GM18502 (cell line): ENCODE results near the gene MAD1L1.
A peak's percentile ranks its signal among the peaks of the same experiment; 100 is the strongest.

Experiments
- ATAC-seq: cut with Tn5 transposase; IDR thresholded peaks from one replicate; pipeline ENCODE4 v1.9.1; 2021; ENCODE audit warnings: mild to moderate bottlenecking; ENCODE audit not compliant: unreplicated experiment, poor library complexity

MAD1L1 gene

DNA sequence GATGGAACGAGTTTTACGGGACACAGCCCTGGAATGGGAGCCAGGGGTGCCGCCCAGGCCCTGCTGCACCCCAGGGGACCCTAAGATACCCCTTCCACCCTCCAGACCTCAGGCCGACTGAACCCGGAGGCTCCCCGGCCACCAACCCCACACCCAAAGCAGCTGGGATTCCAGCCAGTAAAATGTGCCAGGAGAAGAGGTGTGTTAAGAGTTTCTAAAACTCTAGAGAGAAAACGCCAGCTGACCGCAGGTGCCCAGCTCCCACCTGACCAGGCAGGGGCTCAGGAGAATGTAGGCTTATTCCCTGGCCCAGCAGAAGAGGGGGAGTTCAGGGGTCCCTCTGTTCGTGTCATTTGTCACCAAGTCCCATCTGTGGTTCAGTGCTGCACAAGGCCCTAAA lies 26.7 kb upstream of the MAD1L1 start:
- ATAC-seq = no peak

DNA sequence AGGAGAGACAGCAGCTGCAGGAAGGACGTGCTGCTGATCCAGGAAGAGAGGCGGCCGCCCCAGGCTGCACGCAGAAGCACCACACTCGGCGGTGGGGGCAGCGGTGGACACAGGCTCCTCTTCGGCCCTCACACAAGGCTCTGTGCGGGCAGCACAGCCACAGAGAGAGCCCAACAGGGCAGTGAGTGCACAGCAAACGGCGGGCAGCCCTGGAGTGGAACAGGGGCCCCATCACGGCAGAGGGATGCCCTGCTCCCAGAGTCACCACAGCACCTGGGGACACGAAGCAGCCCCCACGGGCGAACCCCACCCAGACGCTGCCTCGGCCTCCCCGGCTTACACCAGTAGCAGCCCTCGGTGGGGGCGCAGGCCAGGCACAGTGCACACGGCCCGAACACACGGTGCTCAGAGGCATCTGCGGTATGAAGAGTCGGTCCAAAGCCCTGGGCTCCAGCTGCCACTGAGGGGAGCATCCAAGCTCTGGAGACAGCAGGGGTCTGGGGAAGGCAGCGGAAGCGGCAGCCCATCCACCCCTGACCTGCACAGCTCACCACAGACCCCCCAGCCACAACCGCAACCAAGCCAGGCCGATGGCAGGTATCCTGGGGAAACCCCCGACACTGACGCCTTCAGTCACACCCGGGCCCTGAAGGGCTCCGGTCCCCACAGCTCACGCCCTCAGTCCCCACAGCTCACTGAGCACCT lies 26.1 kb upstream of the MAD1L1 start:
- ATAC-seq = peak; percentile 85

DNA sequence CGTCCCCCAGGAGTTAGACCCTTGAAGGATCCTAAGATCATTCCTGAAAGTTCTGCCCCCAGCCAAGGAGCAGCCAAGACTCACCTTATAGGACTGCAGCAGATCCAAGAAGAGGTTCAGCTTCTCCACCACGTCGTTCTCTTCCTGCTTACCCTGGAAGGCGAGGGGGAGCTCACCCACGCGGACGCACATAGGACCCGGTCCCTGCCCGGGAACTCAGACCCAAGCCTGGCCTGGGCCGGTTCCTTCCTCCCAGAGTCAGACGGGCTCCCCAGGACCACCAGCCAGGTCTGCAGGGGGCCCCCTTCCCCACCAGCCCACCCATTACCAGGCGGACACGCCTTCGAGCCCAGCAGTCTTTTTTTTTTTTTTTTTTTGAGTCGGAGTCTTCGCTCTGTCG lies 24.9 kb upstream of the MAD1L1 start:
- no peak for ATAC-seq

DNA sequence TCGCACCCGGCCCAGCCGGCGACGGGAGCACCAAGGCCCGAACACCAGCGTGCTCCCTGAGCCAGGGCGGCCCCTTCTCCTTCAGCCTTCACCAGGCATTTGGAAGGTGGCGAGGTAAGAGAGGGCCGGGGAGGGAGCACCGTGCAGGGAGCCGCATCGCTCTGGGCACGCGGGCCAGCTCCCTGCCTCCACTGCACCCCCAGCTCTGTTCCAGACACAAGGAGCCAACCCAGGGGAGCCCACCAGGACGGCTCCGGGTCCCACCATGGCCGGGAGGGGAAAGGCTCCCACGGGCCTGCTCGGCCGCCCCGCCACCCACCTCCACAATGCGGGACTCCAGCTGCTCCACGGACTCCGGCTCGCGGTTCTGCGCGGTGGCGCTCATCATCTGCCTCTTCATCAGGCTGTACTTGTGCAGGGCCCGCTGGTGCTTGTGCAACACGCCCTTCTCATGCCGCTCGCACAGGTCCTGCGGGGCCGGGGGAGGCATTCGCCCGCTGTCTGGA lies 24.4 kb upstream of the MAD1L1 start:
- no peak for ATAC-seq

DNA sequence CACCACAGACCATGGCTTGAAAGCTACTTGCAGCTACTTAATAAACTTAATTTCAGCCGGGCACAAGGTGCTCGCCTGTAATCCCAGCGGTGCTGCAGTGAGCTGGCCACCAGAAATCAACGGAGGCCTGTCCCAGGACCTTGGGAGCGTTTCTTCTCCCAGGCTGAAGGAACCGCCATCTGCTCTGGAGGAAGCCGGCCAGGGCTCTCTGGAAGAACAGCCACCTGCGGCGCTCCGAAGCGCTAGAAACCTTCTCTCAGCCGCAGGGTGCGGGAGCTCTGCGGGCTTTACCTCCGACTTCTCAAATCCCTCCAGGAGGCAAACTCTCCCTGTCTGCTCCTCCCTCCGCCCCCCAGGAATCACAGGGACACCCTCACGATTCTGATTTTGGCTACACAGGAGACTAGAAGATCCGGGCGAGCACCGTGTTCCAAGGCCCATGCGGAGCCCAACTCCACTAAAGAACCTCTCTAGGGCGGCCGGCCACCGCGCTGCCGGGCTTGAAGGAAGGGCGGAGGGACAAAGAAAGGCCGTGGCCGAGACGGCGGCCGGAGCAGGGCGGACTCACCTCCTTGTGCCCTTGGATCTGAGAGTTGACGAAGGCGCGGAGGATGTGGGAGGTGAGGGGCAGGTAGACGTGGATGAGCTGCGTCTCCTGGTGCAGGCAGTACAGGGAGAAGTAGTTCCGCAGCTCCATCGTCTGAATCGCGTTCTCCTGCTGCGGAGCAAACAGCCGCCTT lies 23.7 kb upstream of the MAD1L1 start:
- no peak for ATAC-seq

DNA sequence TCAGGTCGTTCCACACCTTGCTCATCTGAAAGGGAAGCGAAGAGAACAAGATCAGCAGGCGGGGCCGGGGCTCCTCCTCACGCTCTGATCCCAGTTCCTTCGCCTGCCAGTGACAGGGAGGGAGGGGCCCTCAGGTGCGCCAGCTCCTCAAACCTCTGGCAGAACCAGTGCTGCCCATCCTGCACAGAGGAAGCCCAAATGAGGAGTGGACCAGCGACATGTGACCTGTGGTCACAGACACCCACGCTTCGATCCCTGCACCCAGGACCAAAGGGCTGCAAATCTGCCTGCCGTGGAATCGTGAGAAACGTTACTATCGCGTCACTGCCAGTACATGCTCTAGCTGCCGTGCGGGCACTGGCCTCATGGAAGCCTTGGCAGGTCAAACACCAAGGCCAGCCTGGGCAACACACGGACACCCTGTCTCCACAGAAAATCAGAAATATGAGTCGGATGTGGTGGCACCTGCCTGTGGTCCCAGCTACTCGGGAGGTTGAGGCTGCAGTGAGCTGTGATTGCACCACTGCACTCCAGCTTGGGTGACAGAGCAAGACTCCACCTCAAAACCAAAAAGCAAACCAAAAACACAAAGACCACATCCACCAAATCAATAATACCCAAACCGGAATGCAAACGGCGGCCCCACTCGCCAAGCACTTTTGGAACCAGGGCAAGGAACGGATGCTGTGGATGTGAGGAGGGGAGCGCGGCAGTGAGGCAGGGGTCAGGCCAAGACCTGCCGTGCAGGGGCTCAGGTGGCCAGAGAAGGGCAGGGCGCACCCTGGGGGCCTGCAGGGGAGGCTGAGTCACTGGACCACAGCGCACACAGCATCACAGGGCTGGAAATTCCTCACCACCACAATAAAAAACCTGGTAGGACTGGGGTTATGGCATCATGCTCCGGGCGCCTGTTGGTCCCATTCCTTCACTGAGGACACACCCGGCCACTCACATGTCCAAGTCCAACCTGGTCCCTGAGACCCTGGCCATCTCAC lies 22.7 kb upstream of the MAD1L1 start:
- ATAC-seq = no peak

DNA sequence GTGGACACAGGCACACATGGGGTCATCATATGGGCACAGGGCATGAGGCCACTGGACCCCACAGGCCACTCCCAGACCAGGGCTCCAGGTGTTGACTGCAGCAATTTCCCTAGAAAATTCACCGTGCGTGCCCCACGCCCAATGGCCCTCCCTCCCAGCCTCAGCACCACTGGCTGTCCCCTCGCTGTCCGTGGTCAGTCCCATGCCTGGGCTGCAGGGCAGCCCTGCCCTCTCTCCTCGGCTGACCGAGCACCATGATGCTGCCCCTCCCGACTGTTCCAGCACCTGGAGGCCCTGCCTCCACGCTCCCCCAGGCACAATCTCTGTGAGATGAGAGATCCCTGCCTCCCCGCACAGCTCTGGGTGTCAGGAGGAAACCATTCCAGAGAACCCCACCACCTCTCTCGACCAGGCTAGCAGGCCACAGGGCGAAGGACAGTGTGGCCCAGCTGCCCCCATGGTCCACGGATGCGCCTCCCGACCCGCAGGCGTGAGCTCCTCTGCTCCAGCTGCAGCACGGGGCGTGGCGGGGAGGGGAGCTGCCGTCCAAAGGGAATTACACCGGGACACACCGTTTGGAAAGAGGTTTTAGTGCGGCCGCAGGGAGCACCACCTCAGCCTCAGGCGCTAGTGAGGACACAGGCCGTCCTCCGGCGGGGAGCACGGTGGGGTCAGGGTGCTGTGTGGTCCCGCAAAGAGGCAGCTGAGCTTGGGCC lies 21.8 kb upstream of the MAD1L1 start:
- no peak for ATAC-seq

DNA sequence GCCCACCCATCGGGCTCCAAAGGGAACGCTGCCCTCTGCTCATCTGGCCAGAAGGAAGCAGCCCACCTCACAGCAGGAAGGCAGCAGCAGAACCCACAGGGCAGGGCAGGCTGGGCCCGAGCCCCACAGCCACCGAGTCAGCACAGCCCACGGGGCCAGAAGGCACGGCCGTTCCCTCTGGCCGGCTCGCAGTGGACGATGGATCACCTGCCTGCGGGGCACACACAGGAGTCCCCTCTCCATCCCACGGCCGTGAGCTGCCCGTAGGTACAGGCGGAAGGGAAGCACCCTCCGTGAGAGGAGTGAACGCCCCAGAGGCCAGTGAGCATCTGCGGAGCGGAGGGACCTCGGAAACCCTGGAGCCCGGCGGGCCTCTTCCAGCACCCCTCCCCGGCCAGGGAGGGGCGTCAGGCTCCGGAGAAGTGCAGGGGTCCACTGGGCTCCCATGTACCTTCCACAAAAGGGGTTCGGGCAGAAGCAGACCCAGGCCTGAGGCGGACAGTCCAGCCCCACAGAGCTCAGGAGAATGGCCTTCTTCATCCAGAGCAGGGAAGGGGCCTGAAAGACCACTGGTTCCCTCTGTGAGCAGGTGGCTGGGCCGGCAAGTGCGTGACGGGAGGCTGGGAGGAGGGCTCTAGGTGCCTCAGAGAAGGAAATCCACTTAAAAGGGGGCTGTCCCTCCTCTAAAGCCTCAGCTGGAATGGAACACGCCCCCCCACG lies 20.9 kb upstream of the MAD1L1 start:
- no peak for ATAC-seq

DNA sequence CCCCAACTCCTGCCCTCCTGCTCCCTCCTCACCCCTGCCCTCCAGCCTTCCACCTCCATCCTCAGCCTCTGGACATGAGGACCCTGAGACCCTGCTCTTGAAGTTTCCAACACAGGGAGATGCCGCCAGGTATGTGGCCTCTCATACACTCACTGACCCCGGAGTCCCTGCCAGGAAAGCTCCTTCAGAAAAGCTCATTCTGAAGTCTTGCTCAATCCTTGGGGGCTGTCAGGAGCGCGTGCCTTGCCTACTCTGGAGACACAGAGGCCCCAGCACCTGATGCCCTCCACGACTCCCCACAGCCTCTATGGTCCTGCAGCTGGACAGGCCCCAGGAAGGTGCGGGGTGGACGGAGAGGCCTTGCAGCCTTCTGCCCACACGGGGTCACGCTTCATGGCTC lies 20.3 kb upstream of the MAD1L1 start:
- no peak for ATAC-seq

DNA sequence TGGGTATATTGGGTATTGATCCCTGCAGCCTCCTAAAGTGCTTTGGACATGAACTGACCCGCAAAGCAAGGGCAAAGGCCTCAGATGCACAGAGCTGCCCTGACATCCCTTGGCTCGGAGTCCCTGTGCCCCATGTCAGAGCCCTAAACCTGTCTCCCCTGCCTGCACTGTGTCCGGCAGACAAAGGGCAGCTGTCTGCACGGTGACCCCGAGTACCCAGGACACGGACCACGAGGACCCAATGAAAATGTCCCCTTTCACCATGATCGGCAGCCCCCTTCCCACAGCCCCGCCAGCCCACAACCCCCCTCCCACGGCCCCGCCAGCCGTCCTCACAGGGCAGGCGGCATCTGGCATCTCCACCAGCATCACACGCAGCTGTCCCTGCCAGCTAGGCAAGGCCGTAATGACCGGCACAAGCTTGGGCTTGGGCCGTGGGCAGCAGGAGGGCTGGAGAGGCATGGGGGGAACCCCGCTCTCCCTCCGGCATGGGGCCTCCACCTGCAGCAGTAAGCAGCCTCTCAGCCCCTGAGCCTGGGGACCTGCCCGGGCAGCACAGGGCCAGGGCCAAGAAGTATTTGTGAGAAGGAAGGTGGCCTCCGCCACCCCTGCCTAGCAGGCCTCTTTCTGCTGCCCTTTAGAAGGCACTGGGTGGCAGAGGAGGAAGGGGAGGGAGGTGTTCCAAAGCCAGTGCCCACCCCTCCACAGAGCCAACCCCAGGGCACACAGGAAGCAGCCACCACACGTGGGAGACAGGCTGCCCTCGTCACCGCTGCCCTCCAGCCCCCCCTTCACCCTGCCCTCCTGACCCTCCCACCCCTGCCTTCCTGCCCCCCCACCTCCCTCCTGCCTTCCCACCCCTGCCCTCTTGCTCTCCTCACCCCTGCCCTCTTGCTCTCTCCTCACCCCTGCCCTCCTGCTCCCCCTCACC lies 19.4 kb upstream of the MAD1L1 start:
- no peak for ATAC-seq

DNA sequence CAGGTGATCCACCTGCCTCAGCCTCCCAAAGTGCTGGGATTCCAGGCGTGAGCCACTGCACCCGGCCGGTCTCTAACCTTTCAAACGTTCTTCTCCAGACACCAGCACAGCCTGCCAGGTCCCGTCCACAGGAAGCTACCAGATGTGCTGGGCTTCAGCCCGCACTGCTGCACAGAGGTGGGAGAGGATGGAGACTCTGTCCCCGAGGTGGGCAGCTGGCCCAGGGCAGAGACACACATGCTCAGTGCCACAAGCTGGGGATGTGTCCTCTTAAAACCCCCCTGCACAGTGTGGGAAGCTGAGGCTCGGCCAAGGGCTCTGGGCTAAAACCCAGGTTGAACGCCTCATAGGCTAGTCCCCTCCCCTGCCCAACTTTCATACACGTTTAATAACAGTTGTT lies 18.6 kb upstream of the MAD1L1 start:
- ATAC-seq = no peak

DNA sequence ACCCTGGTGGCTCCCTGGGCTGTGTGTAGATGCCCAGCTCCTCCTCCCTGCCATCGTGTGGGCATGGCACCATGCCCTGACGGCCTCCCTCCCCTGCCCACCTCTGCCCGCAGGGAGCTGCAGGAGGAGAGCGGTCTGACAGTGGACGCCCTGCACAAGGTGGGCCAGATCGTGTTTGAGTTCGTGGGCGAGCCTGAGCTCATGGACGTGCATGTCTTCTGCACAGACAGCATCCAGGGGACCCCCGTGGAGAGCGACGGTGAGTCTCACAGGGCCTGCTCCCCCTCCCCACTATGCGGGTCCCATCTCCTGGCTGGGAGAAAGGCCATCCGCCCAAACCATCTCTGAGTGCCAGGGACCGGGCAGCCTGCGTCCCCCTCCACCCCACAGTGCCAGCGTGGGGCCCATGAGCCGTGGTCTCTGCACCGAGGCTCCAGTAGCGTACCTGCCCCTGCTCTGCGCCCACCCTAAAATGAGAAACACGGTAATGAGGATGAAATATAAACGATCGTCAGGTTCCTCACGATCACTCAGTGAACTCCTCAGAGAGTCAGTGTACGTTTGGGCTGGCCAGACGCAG lies 17.1 kb upstream of the MAD1L1 start:
- no peak for ATAC-seq

DNA sequence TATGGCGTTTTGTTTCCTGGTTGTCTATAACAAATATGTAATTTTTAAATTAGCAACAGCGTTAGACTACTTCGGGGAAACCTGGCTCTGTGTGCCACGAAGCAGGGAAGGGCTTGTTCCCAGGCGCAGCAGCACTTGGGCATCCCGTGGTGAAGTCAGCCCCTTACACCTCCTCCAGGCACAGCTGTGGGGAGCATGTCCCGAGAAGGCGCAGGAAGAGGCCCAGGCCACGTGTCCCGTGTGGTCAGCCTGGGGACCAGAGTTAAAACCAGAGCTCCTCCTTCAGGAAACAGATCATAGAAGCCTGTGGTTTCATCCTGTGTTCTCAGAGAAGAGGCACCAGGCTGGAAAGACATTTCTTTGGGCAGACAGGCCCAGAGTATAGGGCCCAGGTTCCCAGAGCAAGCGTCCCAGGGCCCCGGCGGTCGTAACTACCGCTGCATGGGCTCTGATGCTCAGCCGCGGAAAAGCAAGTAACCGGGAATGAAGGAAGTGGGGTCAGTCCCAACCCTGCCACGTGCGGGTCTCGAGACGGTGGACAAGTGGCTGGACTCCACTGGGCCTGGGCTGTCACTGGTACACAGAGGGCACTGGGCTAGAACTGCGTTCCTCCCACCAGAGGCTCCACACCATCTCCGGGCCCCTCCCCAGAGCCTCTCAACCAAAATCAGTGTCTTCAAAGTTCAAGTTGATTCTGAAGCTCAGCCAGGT lies 16.4 kb upstream of the MAD1L1 start:
- ATAC-seq = no peak

DNA sequence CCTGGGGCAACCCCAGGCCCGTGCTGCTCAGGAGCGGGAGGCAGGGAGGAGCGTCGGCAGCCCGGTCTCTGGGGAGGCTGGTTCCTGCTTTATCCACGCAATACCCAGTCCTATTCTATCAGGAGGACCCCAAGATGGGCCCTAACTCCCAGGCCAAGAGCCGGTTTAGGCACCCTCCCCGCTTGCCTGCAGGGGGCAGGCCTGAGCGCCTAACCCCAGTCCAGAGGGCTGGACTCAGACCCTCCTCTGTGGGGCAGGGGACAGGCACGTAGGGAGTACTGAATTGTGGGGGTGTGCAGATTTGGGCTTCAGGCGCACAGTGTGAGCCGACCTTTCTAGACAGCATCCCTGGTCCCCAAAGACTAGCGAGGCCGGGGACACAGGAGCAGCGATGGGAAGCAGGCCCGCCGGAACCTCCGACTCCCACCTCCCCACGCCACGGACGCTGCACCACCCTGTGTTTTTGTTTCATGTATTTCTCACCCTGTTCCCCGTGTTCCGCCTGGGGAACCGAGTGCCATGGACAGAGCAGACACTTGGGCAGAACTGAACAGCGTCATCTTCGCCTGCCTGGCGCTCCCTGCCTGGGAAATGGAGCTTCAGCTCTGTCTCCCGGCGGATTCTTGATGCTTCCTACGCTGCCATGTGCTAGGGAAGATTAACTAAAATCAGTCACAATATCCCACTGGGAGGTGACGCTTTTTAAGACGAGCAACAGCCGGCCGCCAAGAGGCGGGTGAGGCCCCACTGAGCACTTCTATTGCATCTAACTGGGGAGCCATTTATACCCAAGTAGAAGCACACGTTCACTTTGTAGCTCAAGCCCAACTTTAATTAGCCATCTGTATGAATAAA lies 14.6 kb upstream of the MAD1L1 start:
- ATAC-seq = no peak

DNA sequence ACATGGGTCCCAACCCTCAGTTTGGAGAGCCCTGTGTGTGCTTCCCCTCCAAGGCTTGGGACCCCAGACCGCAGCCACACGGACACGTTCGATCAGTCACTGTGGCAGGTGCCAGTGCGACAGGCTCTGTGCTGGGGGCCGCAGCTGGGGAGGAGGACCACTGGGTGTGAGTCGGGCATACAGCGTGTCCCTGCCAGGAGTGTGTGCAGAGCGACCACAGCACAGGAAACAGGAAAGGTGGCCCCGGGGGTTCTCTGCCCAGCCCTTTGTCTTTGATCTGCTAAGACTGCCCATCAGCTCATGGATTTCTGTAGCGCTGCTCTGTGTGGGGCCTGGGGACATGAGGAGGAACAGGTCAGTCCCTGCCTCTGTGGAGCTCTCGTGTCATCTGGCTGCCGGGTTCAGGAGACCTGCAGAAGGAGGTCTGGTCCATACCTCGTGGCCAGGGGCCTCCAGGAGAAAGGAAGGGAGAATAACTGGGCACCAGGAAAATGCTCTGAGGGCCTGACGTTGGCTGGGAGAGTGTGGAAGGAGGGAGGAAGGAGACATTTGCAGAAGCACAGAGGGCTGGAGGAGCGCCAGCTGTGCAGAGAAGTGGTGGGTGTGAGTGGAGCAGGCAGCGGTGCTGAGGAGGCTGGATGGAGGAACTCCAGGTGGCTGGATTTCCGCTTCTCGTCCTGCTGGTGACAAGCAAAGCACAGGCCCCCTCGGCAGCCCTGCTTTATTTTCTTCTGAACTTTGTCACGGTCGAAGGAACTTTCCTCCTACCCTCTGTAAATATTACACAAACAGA lies 13.3 kb upstream of the MAD1L1 start:
- ATAC-seq = no peak
